Stimulated activated CD4-positive, alpha-beta T cell treated with anti-CD3 and anti-CD28 coated beads, Interleukin-12 subunit alpha, Interleukin-12 subunit beta, amount 100 ng/mL, for 24 hours (primary cell): ENCODE results near the gene C11orf16.
"Not testable (repeated sequence)": the region's sequence is repeated elsewhere in the genome, so short reads cannot be mapped to it uniquely, and the experiment has no call there.

Experiments
- DNase-seq, 2 experiments: peaks; one replicate each; pipeline ENCODE4 v3.0.0-alpha.2; 2020; ENCODE audit warnings: low read depth in 2 of 2

The C11orf16 gene

GRCh38 chr11:8937159-8937558 lies 4.4 kb upstream of the C11orf16 start:
- DNase-seq = no peak

GRCh38 chr11:8935789-8936188 lies 3.0 kb upstream of the C11orf16 start:
- DNase-seq = not testable (repeated sequence)

GRCh38 chr11:8934742-8935488 lies 2.2 kb upstream of the C11orf16 start:
- DNase-seq = no peak

- DNase-seq = no peak
Measured at GRCh38 chr11:8933931-8934330, 1.2 kb upstream of the C11orf16 start.

GRCh38 chr11:8930456-8931175 lies 2.1 kb downstream of the C11orf16 start:
- no peak for DNase-seq

GRCh38 chr11:8928981-8929615 lies 3.6 kb downstream of the C11orf16 start:
- no peak for DNase-seq

GRCh38 chr11:8928205-8928604 lies 4.5 kb downstream of the C11orf16 start:
- DNase-seq = no peak

- DNase-seq = no peak
Measured at GRCh38 chr11:8927233-8927632, 5.5 kb downstream of the C11orf16 start.

- no peak for DNase-seq
Measured at GRCh38 chr11:8926236-8926635, 6.5 kb downstream of the C11orf16 start.

GRCh38 chr11:8925711-8926110 lies 7.0 kb downstream of the C11orf16 start:
- no peak for DNase-seq

- DNase-seq = no peak
Measured at GRCh38 chr11:8922691-8923090, 10.1 kb downstream of the C11orf16 start.

- DNase-seq = no peak
Measured at GRCh38 chr11:8917157-8917825, 15.5 kb downstream of the C11orf16 start.

GRCh38 chr11:8914661-8915018 lies 18.1 kb downstream of the C11orf16 start:
- no peak for DNase-seq

GRCh38 chr11:8913961-8914660 lies 18.6 kb downstream of the C11orf16 start:
- DNase-seq = peak in 1 of 2 experiments; percentile 18

GRCh38 chr11:8911029-8911823 lies 21.5 kb downstream of the C11orf16 start, which contains the start of gene AKIP1:
TSS of gene AKIP1 (plus strand) at chr11:8911189. CDS start at chr11:8911450, 261 bp downstream.
- DNase-seq = peak; percentile 80 to 88

GRCh38 chr11:8910649-8911026 lies 22.1 kb downstream of the C11orf16 start:
- no peak for DNase-seq

- no peak for DNase-seq
Measured at GRCh38 chr11:8908099-8908498, 24.6 kb downstream of the C11orf16 start.

- DNase-seq = no peak
Measured at GRCh38 chr11:8907116-8907515, 25.6 kb downstream of the C11orf16 start.

GRCh38 chr11:8905528-8906165 lies 27.1 kb downstream of the C11orf16 start:
- DNase-seq = no peak

GRCh38 chr11:8899119-8899753 lies 33.5 kb downstream of the C11orf16 start:
- no peak for DNase-seq
